HK-2 (cell line): ENCODE measurements around the gene TUBB3.
"Not testable (repeated sequence)": the region's sequence is repeated elsewhere in the genome, so short reads cannot be mapped to it uniquely, and the experiment has no call there.

Experiments
- DNase-seq: peaks from one replicate; pipeline ENCODE4 v3.0.0-alpha.2; 2018; ENCODE audit not compliant: unreplicated experiment

The TUBB3 gene

GRCh38 chr16:89965447-89966225, 42.5 kb downstream of the TUBB3 start:
- no peak for DNase-seq

- no peak for DNase-seq
Measured at GRCh38 chr16:89966756-89967155, 43.6 kb downstream of the TUBB3 start.

- not testable (repeated sequence) for DNase-seq
Measured at GRCh38 chr16:89967436-89967835, 44.3 kb downstream of the TUBB3 start.

- DNase-seq, result not testable (repeated sequence)
Measured at GRCh38 chr16:89968074-89968473, 44.9 kb downstream of the TUBB3 start.

- no peak for DNase-seq
Measured at GRCh38 chr16:89969741-89970410, 46.7 kb downstream of the TUBB3 start.

- DNase-seq, result no peak
Measured at GRCh38 chr16:89971495-89972243, 48.5 kb downstream of the TUBB3 start.

- peak; percentile 92 for DNase-seq
Measured at GRCh38 chr16:89972244-89973234, 49.4 kb downstream of the TUBB3 start.

GRCh38 chr16:89973235-89973634, 50.1 kb downstream of the TUBB3 start:
- no peak for DNase-seq

GRCh38 chr16:89973654-89974335, 50.7 kb downstream of the TUBB3 start:
- DNase-seq, result no peak

- DNase-seq, result no peak
Measured at GRCh38 chr16:89974870-89975269, 51.7 kb downstream of the TUBB3 start.

- DNase-seq, result no peak
Measured at GRCh38 chr16:89981414-89981813, 58.3 kb downstream of the TUBB3 start.

- no peak for DNase-seq
Measured at GRCh38 chr16:89982318-89982717, 59.2 kb downstream of the TUBB3 start.

- no peak for DNase-seq
Measured at GRCh38 chr16:89983536-89983935, 60.4 kb downstream of the TUBB3 start.

- DNase-seq, result no peak
Measured at GRCh38 chr16:89984216-89984615, 61.1 kb downstream of the TUBB3 start.

- DNase-seq, result no peak
Measured at GRCh38 chr16:89985219-89985618, 62.1 kb downstream of the TUBB3 start.
